GM23248 (cell line): ENCODE data around the gene SGMS1.

Experiments used
- EZH2 ChIP-seq: fragments of 200-600 bp; sonication (generic); IDR thresholded peaks from 2 replicates; pipeline ENCODE4 v1.6.1; 2018; ENCODE audit warnings: antibody characterized with exemption, mild to moderate bottlenecking; ENCODE audit not compliant: insufficient read depth, poor library complexity, severe bottlenecking
- EZH2phosphoT487 ChIP-seq: fragments of 200-600 bp; sonication (generic); IDR thresholded peaks from 2 replicates; pipeline ENCODE4 v1.6.1; 2018; ENCODE audit warnings: antibody characterized with exemption, moderate library complexity, mild to moderate bottlenecking, low read depth; ENCODE audit not compliant: insufficient read depth

DNA sequence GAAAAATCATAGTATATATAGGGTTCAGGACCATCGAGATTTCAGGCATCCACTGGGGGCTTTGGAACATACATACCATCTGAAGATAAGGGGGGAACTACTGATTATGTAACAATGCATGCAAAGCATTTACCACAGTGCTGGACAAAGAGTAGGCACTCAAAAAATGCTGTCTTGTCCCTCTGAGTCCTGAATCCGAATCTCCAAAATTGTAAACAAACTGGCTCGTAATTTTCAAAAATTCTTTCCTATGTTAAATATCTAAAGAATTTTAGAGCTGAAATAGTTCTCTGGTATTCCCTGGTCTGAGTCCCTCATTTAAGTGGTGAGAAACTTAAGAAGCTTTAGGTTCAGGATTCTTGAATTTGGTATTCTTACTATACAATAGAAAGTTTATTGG, 204.7 kb downstream of the SGMS1 start:
- TF ChIP-seq EZH2 = no peak
- TF ChIP-seq EZH2phosphoT487 = no peak
